H9 (cell line): Measurements from ENCODE around the gene PEX5L. TPM values are rescaled to one million over a fixed set of nuclear protein-coding genes. Genes with fewer than 3 reads are reported as not detected.

Experiments used
- DNase-seq: peaks from one replicate; pipeline ENCODE4 v3.0.0-alpha.2; 2017
- H2AFZ ChIP-seq: one replicate; pipeline ENCODE4 v1.6.1; 2013; ENCODE audit warnings: mild to moderate bottlenecking, low read length, control low read depth, moderate library complexity
- H2AK5ac ChIP-seq: 2 replicates; pipeline ENCODE4 v1.6.1; 2013; ENCODE audit warnings: low read length, control low read depth, mixed read lengths; ENCODE audit not compliant: insufficient read length
- H2BK120ac ChIP-seq: one replicate; pipeline ENCODE4 v1.6.1; 2013; ENCODE audit warnings: low read depth, mild to moderate bottlenecking, low read length, control low read depth, inconsistent platforms; ENCODE audit not compliant: poor library complexity, severe bottlenecking
- H2BK12ac ChIP-seq: 2 replicates; pipeline ENCODE4 v1.6.1; 2013; ENCODE audit warnings: low read length, control low read depth, mixed read lengths, low read depth; ENCODE audit not compliant: insufficient read length
- H2BK15ac ChIP-seq: 2 replicates; pipeline ENCODE4 v1.6.1; 2013; ENCODE audit warnings: low read depth, low read length, control low read depth
- H2BK20ac ChIP-seq: one replicate; pipeline ENCODE4 v1.6.1; 2013; ENCODE audit warnings: low read depth, mild to moderate bottlenecking, low read length, control low read depth, inconsistent platforms; ENCODE audit not compliant: poor library complexity, severe bottlenecking
- H2BK5ac ChIP-seq: 2 replicates; pipeline ENCODE4 v1.6.1; 2013; ENCODE audit warnings: low read length, control low read depth, mixed read lengths; ENCODE audit not compliant: insufficient read length
- H3K14ac ChIP-seq: 2 replicates; pipeline ENCODE4 v1.6.1; 2013; ENCODE audit warnings: low read length, control low read depth; ENCODE audit not compliant: insufficient read depth
- H3K18ac ChIP-seq: 2 replicates; pipeline ENCODE4 v1.6.1; 2013; ENCODE audit warnings: low read depth, mild to moderate bottlenecking, mixed read lengths, low read length, control low read depth; ENCODE audit not compliant: insufficient read length
- H3K23ac ChIP-seq: 2 replicates; pipeline ENCODE4 v1.6.1; 2013; ENCODE audit warnings: low read length, control low read depth, mixed read lengths, low read depth; ENCODE audit not compliant: insufficient read length
- H3K23me2 ChIP-seq: 2 replicates; pipeline ENCODE4 v1.6.1; 2013; ENCODE audit warnings: low read depth, mild to moderate bottlenecking, mixed read lengths, low read length, control low read depth; ENCODE audit not compliant: insufficient read length, poor library complexity, severe bottlenecking
- H3K27ac ChIP-seq: 2 replicates; pipeline ENCODE4 v1.5.1; 2013; ENCODE audit warnings: low read length, control low read depth, mixed read lengths, low read depth; ENCODE audit not compliant: insufficient read length
- H3K27me3 ChIP-seq: 2 replicates; pipeline ENCODE4 v1.6.1; 2013; ENCODE audit warnings: low read length, control low read depth, inconsistent platforms; ENCODE audit not compliant: insufficient read depth
- H3K4ac ChIP-seq: 2 replicates; pipeline ENCODE4 v1.6.1; 2013; ENCODE audit warnings: low read depth, mild to moderate bottlenecking, control low read depth, inconsistent platforms, low read length, moderate library complexity
- H3K4me1 ChIP-seq: 2 replicates; pipeline ENCODE4 v1.6.1; 2013; ENCODE audit warnings: low read length, control low read depth, inconsistent platforms; ENCODE audit not compliant: insufficient read depth
- H3K4me2 ChIP-seq: 2 replicates; pipeline ENCODE4 v1.6.1; 2013; ENCODE audit warnings: low read length, control low read depth, mixed read lengths; ENCODE audit not compliant: insufficient read length, insufficient read depth
- H3K56ac ChIP-seq: 2 replicates; pipeline ENCODE4 v1.6.1; 2013; ENCODE audit warnings: low read depth, mild to moderate bottlenecking, mixed read lengths, low read length, control low read depth; ENCODE audit not compliant: insufficient read length
- H3K79me1 ChIP-seq: 2 replicates; pipeline ENCODE4 v1.6.1; 2013; ENCODE audit warnings: low read depth, mild to moderate bottlenecking, moderate library complexity, low read length, control low read depth, inconsistent platforms; ENCODE audit not compliant: insufficient read depth, poor library complexity, severe bottlenecking
- H3K79me2 ChIP-seq: 2 replicates; pipeline ENCODE4 v1.6.1; 2013; ENCODE audit warnings: low read length, control low read depth, inconsistent platforms; ENCODE audit not compliant: insufficient read depth
- H3K9ac ChIP-seq: 2 replicates; pipeline ENCODE4 v1.6.1; 2013; ENCODE audit warnings: low read length, control low read depth, mixed read lengths; ENCODE audit not compliant: insufficient read length; ENCODE audit errors: extremely low read depth
- H3K9me3 ChIP-seq: one replicate; pipeline ENCODE4 v1.6.1; 2013; ENCODE audit warnings: low read depth, low read length, inconsistent platforms; ENCODE audit not compliant: control insufficient read depth
- H3T11ph ChIP-seq: one replicate; pipeline ENCODE4 v1.6.1; 2013; ENCODE audit warnings: mild to moderate bottlenecking, low read length, control low read depth, inconsistent platforms
- H4K20me1 ChIP-seq: one replicate; pipeline ENCODE4 v1.6.1; 2013; ENCODE audit not compliant: control insufficient read depth, insufficient read length, insufficient read depth
- H4K5ac ChIP-seq: 2 replicates; pipeline ENCODE4 v1.6.1; 2013; ENCODE audit warnings: low read depth, mild to moderate bottlenecking, mixed read lengths, low read length, control low read depth; ENCODE audit not compliant: insufficient read length
- H4K8ac ChIP-seq: replicated peaks from 2 replicates; pipeline ENCODE4 v1.6.1; 2013; ENCODE audit warnings: low read length, control low read depth, mixed read lengths, low read depth; ENCODE audit not compliant: insufficient read length
- H4K91ac ChIP-seq: 2 replicates; pipeline ENCODE4 v1.6.1; 2013; ENCODE audit warnings: low read depth, mild to moderate bottlenecking, moderate library complexity, mixed read lengths, low read length, control low read depth; ENCODE audit not compliant: insufficient read length
- H3K27ac Mint-ChIP-seq, 3 experiments: 2 replicates in 2 of 3; 3 replicates in 1 of 3; pipeline ENCODE4 v1.8.0; 2020 to 2021; ENCODE audit warnings: mixed read lengths in 3 of 3, mild to moderate bottlenecking in 1 of 3, moderate library complexity in 1 of 3
- H3K27me3 Mint-ChIP-seq: 2 replicates; pipeline ENCODE4 v1.8.0; 2021; ENCODE audit warnings: low read depth, mild to moderate bottlenecking, moderate library complexity, mixed read lengths
- H3K36me3 Mint-ChIP-seq, 3 experiments: 2 replicates in 2 of 3; 3 replicates in 1 of 3; pipeline ENCODE4 v1.8.0; 2020 to 2021; ENCODE audit warnings: low read depth in 3 of 3, mixed read lengths in 3 of 3; ENCODE audit not compliant: insufficient read depth in 1 of 3
- H3K4me1 Mint-ChIP-seq, 2 experiments: 2 replicates each; pipeline ENCODE4 v1.8.0; 2020; ENCODE audit warnings: mixed read lengths in 2 of 2
- H3K4me3 Mint-ChIP-seq, 2 experiments: 2 replicates in 1 of 2; 3 replicates in 1 of 2; pipeline ENCODE4 v1.8.0; 2020 to 2021; ENCODE audit warnings: mild to moderate bottlenecking in 2 of 2, mixed read lengths in 2 of 2, moderate library complexity in 1 of 2
- H3K9me3 Mint-ChIP-seq, 2 experiments: 2 replicates in 1 of 2; 3 replicates in 1 of 2; pipeline ENCODE4 v1.8.0; 2020; ENCODE audit warnings: mild to moderate bottlenecking in 2 of 2, mixed read lengths in 2 of 2, moderate library complexity in 1 of 2
- CTCF ChIP-seq: fragments of 200-600 bp; sonication (generic); conservative IDR thresholded peaks from 3 replicates; pipeline ENCODE4 v1.8.0; 2021; ENCODE audit warnings: antibody characterized with exemption, mild to moderate bottlenecking
- total RNA-seq: library from RNA; stranded (reverse); gene quantifications from 2 replicates; pipeline ENCODE4 v1.2.1, GENCODE V29; 2021

The PEX5L gene
- total RNA-seq, 1 experiment from 2014 or later: 0.85 TPM

- no peak overlapping the region for H2AFZ ChIP-seq
- H3K27me3 ChIP-seq: no peaks in the 10 kb centered on the region
- no peak overlapping the region for H2BK20ac ChIP-seq
- no peak overlapping the region for H3K14ac ChIP-seq
- peaks cover 0 to 2% (median 0%) of the 10 kb centered on the region in 3 experiments; a peak in 1 of 7 replicates for H3K36me3 Mint-ChIP-seq
- H2BK5ac ChIP-seq: no peak overlapping the region
- no peak overlapping the region for H3K4me3 Mint-ChIP-seq
- H3K18ac ChIP-seq: no peak overlapping the region
- no peak for TF ChIP-seq CTCF
- DNase-seq: no peak
- H4K20me1 ChIP-seq: no peaks in the 10 kb centered on the region
- no peak overlapping the region for H3K56ac ChIP-seq
- no peaks in the 10 kb centered on the region for H3K27me3 Mint-ChIP-seq
- H3K27ac ChIP-seq: no peak overlapping the region
- no peaks in the 10 kb centered on the region for H3K4me1 ChIP-seq
- H2AK5ac ChIP-seq: no peak overlapping the region
- H3K27ac Mint-ChIP-seq: no peak overlapping the region
- no peaks in the 10 kb centered on the region for H3K23me2 ChIP-seq
- no peak overlapping the region for H3K4ac ChIP-seq
- no peak overlapping the region for H2BK120ac ChIP-seq
- H4K8ac ChIP-seq: no peak overlapping the region
- H4K91ac ChIP-seq: no peak overlapping the region
- H3K79me2 ChIP-seq: no peaks in the 10 kb centered on the region
- no peak overlapping the region for H3T11ph ChIP-seq
- no peak overlapping the region for H3K4me2 ChIP-seq
- H3K9ac ChIP-seq: no peak overlapping the region
- peaks cover 2 to 5% of the 10 kb centered on the region in 2 experiments; a peak in 3 of 4 replicates for H3K4me1 Mint-ChIP-seq
- no peak overlapping the region for H2BK12ac ChIP-seq
- no peaks in the 10 kb centered on the region; a peak in 1 of 5 replicates for H3K9me3 Mint-ChIP-seq
- H3K9me3 ChIP-seq: no peaks in the 10 kb centered on the region
- H2BK15ac ChIP-seq: no peak overlapping the region
- H3K79me1 ChIP-seq: no peaks in the 10 kb centered on the region
- H4K5ac ChIP-seq: no peak overlapping the region
- no peak overlapping the region for H3K23ac ChIP-seq
These were observed 227.1 kb downstream of the PEX5L start for GRCh38 chr3:179809639-179810038.
